HG03439 (cell line): ENCODE results near the gene LRRC72.
"Not testable (repeated sequence)": the region's sequence is repeated elsewhere in the genome, so short reads cannot be mapped to it uniquely, and the experiment has no call there.

ENCODE experiments used
- ATAC-seq: cut with Tn5 transposase; IDR thresholded peaks from one replicate; pipeline ENCODE4 v1.9.1; 2021; ENCODE audit warnings: mild to moderate bottlenecking, moderate library complexity; ENCODE audit not compliant: unreplicated experiment

The LRRC72 gene

DNA sequence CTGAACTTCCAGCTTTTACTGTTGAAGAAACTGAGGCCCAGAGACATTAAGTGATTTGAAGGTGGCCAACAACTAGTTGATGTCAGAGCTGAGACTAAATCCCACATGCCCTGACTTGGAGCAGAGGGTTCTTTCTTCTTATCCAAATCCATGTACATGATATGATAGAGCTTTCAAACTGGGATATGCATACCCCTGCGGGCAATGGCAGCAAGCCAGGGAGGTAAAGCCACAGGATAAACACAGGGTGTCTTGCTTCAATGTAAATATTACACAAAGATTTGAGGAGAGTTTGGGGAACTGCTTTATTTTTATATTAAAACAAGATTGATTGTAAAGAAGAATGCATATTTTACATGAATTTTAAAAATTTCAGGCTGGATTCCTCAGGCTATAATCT, 2.3 kb upstream of the LRRC72 start:
- no peak for ATAC-seq

DNA sequence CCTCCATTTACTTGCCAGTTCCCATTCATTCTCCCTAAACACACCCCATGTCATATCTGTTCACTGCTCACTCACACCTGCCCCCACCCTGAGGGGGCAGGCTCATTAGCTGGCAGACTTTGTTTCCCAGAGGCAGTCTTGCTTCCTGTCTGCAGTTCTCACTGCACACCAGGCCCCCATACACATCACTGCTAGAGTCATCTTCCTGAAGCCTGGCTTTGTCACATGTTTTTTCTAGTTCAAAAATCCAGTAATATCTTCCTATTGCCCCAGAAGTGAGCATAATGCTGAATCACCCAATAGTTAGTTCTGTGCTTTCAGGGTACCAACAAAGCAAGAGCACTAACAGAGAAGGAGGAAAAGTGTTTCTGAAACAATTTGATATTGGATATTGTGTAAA, 1.9 kb downstream of the LRRC72 start:
- ATAC-seq: no peak

DNA sequence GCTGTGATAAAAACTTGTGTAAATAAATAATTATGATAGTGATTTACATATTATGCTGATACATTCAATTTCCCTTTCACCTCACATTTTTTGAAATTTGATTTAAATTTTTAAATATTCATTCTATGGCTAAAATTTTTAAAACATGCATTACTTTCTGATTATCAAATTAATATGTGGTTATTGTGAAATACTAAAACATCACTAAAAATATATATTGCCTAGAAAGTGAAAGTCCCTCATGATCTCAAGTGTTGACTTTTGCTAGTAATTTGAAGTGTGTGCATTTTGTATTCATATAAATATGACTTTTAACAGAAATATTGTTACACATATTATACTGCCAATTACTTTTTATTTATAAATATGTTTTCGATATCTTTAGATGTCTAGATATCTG, 3.1 kb downstream of the LRRC72 start:
- no peak for ATAC-seq

DNA sequence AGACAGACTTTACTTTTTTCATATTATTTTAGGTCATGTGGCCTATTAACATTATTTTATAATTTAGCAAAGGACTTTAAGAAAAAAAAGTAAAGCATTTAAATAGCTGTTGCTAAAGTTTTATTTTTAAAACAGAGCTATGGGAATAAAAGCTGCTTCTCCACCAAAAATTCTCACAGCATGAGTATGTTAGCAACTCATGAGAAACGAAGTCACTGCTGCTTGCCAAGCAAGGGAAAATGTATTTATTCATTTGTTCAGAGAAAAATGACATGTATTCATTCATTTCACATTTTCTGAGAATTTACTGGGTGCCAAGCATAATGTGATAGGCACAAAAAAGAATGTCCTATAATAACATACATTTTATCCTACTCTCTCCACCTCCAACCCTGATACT, 5.1 kb downstream of the LRRC72 start:
- ATAC-seq: no peak

DNA sequence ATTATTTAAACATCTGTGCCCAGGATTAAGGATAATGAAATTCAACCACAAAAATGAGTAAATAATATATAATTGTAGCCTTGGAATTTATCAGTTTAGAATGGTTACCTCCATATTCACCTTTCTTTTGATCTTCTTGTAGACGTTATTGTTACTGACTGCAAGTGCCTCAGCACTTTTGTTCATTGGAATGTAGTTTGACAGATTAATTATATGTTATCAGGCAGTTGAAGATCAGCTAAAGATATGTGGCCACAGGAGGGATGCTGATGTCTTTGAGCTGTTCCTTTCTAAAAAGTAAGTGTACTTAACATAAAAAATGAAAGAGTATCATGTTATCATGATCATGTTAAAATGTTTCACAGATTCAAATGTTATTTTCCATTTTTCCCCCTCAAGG, 5.6 kb downstream of the LRRC72 start:
- ATAC-seq: no peak

DNA sequence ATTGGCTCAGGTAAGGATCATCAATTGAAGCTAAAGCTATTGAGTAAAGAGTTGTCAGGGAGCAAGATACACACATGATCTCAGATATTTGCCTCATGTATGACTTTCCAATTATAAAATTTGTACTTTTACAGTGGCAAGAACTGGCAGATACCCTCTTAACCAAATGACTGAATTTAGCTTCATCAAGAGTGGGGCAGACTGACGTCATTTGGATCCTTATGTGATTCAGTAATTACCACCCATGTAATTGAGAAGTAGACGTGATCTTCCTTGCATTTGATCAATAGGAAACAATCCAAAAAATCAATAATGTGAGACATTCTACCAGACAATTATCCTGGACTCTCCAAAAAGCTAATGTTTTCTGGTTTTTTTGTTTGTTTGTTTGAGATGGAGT, 8.9 kb downstream of the LRRC72 start:
- no peak for ATAC-seq

DNA sequence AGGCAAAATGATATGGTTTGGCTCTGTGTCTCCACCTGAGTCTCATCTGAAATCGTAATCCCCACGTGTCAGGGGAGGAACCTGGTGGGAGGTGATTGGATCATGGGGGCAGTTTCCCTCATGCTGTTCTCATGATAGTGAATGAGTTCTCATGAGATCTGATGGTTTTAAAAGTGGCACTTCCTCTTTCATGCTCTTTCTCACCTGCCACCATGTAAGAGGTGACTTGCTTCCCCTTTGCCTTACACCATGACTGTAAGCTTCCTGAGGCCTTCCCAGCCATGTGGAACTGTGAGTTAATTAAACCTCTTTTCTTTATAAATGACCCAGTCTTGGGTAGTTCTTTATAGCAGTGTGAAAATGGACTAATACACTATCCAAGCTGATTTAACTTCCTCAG, 13.9 kb downstream of the LRRC72 start:
- ATAC-seq: not testable (repeated sequence)

DNA sequence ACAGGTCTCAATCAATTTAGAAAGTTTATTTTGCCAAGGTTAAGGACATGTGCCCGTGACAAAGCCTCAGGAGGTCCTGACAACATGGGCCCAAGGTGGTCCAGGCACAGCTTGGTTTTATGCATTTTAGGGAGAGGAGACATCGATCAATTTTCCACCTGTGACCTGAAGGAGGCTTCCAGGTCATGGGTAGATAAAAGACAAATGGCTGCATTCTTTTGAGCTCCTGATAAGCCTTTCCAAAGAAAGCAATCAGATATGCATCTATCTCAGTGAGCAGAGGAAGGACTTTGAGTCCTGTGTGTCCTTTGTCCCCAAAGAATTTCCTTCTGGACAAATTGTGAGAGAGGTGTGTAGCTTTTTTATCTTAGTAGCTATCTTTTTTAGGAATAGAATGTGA, 15.8 kb downstream of the LRRC72 start:
- ATAC-seq: no peak

DNA sequence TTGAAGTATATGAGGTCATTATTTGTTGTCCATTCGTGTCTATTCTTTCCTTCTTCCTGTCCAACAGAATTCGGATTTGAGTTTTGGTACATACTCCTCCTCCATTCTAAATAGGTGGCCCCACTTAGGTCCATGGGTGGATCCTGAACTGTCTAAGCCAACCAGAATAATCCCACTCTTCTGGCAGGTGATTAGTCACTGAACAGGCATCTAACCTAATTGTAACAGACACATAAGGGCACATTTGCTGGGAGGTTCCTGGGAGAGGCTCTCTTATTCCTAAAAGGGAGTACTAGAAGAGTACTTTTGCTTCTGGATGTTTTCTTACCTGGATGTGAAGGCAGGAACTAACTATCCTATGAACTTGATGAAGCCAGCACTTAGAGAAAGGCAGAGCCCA, 16.8 kb downstream of the LRRC72 start:
- no peak for ATAC-seq

DNA sequence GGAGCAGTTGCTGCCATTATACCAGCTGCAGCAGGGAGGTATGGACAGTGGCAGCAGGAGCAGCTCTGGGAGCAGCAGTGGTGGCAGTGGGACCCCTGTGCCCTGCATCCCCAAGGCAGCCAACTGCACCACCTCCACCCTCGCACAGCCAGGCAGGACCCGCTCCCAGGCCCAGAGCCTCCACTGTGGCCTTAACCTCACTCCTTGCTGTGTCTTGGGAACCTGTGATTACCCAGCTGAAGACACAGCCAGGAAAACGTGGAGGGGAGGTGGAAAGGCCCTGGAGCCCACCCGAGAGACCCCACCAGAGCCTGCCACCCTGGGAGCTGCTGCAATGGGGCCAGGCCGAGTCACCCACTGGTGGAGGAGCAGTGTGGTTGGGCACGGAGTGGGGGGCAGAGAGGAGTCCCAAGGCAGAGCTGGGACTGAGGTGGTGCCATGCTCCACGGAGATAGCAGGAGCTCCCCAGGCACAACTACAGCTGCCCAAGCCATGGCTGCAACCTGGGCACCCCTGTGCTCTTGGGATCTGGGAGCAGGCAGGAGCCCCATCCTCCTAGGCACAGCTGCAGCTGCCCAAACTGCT, 20.4 kb downstream of the LRRC72 start:
- ATAC-seq: no peak

DNA sequence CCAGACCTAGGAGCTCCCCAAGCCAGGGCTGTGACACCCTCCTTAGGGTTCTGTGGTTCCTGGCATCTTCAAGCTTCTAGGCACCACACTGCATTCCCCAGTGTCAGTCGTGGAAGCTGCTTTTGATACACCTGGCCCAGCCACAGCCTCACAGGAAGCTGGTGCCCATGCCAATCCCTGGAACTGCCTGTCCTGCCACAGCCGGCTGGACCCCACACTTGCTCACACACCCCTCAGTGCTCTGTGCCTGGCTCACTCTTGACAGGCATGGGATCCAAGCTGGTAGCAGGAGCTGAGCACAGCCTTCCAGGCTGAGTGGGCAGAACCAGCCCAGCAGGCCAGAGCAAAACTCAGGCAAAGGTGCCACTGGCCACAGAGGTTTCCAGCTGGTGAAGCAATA, 21.8 kb downstream of the LRRC72 start:
- no peak for ATAC-seq

DNA sequence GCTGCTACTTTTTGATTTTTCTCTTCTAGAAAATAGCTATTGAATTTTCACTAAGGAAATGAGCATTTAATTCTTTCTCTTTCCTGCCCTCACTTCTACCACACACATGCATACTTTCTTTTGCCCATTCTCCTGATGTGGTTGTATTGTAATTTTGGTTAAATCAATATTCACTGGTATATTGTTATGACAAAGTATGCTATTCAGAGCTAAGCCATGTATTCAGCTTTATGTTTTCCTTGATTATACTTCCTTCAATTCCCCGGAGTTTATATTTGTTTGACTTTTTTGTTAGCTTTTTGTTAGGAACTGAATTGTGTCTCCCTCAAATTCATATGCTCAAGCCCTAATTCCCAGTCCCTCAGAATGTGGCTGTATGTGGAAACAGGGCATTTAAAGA, 24.0 kb downstream of the LRRC72 start:
- ATAC-seq: no peak

DNA sequence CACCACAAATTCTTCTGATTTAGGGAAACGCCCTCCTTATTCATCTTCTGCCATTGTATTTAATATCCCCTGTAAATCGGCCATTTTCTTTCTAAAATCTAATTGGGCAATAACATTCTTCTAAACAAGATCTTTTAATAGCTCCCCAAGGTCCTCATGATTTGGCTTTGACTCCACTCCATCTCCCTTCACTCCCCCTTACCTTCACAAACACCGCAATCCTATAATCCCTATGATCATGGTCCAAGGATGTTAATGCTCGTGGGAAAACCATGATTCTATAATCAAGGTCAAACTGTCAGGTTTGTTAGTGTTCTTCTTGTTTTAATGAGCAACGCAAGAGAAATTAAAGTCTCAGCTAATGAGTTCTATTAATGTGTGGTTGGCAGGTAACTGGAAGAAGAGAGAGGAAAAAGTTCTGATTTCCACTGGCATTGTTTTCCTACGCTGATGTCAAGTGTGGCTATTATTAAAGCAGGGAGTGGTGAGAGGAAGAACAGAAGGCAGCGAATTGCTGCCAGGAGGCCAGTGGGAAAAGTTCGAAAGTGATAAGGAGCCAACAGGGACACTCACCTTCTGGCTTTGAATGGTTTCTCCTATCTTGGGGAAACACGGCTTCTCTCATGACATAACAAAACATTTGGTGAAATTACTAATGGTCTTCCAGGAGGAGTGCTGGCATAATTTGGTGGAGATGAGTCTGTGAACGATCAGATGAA, 28.1 kb downstream of the LRRC72 start:
- ATAC-seq: no peak

DNA sequence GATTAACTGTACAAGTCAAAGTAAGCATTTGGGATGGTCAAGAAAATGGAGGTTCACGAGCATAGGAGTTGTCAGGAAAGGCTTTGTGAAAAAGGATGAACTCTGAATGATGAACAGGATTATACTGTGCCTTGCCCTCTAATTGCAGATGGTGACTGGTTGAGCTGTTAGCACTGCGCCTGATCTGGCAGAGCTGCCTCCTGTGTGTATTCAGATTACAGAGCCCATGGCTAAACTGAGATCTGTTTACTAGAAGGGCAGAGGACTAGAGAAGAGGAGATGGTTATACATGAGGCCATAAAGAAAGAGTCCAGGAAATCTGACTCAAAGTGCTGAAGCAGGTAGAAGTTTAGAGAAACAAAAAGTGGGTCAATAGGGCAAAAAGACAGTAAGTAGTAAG, 29.7 kb downstream of the LRRC72 start:
- ATAC-seq: no peak

DNA sequence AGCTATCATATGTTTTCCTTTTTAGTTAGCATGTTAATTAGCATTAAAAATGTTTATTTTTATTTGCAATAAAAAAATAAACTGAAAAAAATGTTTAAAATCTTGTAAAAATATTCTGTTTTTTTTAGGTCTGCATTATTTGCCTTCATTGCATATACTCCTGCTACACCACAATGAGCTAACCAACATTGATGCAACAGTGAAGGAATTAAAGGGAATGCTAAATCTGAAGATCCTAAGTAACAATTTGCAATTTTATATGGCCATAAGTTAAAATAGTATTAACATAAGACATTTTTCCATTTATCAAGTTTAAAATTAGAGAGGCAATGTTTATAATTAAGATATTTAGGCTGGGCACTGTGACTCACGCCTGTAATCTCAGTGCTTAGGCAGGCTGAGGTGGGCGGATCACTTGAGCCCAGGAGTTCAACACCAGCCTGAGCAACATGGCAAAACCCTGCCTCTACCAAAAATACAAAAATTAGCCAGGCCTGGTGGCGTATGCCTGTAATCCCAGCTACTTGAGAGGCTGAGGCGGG, 32.2 kb downstream of the LRRC72 start:
- no peak for ATAC-seq

DNA sequence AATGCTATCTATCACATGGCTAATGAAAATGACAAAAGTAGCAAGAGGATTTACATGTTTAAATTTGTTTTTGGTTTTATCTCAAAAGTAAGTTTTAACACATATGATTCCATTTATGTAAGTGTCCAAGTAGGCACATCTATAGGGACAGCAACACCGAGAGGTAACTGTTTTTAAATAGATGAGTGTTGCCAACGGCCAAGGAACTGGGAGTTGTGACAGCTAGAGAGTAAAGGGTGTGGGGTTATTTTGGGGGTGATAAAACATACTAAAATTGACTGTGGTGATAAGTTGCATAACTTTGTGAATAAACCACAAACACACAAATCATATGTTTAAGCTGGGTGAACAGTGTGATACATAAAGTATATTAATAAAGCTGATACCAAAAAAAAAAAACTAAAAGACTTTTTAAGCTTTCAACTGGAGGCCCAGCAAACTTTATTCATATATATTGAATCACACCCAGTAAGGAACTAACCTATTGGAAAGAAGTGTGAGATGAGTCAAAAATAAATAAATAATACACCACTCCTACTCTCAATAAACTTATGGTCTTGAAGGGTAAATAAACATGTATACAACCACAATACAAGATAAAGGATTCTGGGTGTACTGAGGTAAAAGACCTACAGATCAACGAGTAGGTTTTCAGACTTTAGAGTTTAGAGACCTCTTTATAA, 33.0 kb downstream of the LRRC72 start:
- ATAC-seq: no peak

DNA sequence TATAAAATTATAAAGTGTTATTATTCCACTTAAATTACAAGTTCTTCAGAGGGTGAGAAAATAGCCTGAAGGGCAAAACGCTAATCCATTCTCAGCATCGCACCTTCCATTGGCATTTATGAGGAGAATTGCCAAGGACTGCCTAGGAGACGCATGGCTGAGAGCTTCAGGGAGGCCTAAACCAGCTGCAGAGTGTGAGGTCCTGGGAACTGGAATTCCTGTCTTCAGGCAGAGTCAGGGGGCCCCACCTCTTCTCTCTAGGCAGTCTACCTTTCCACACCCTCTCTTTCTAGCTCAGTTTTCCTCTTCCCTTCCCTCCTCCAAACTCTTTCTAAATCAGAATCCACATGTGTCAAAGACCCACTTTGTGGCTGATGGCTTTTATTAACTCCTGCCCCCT, 35.3 kb downstream of the LRRC72 start:
- no peak for ATAC-seq

DNA sequence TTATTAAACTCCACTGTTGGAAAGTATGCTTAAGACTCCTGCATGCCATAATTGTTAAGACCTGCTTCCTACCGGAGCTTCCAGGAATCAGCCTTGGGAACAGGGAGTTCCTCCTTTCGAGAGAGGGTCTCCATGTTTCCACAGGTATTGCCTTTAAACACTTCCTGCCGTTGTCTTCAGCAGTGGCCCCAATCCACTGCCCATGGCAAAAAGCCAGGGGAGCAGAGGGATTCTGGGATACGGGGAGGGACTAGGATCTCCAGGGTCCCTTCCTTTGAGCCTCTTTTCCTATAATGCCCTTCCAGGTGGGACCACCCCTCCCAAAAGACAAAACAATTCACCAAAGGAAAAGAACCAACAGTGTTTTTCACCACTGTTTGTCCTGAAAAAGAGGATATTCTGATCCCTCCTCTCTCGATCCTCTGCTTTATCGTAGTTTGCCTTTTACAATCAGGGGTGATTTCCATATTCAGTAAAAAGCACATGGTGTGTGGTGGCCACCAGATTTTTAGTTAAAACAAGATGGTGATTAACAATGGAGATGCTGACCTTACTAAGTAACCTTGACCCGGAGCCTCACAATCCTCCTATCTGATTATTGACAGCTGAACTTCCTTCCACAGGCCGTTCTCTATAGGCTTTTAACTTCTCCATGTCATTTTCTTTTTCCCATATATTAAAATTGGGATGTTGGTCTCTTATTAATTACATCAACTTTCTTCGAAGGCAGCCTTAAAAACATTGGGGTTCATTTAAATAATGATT, 36.0 kb downstream of the LRRC72 start:
- no peak for ATAC-seq

DNA sequence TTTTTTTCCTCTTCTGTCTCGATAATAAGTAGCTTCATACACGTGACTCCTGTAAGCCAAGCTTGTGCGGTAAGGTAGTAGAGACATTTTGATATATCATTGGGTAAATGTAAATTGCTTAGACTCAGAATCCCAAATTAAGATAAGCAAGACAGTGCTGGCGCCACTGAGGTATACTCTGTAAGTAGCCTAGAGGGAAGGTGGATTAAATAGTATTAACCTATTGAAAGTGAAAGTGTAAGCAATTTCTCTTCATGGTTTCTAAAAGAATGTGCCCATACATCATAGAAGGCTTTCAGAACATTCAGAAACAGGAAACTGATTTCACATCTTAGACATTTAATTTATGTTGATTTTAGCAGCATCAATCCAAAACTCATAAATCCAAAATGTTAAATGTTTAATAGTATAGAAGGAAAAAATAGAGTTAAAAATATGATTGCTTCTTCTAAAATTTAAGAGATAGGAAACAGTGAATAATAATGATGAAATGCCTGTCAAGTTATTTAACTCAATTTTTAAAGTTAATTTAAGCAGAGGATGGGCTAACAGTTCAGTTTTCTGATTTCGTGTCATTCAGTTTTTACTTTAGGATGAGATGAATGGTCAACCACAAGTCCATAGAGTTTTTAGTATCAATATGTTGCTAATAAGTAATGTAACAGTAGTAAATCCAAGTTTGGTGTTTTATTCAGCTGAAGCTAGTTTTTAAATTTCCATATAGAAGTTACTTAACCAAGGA, 36.8 kb downstream of the LRRC72 start:
- ATAC-seq: no peak

DNA sequence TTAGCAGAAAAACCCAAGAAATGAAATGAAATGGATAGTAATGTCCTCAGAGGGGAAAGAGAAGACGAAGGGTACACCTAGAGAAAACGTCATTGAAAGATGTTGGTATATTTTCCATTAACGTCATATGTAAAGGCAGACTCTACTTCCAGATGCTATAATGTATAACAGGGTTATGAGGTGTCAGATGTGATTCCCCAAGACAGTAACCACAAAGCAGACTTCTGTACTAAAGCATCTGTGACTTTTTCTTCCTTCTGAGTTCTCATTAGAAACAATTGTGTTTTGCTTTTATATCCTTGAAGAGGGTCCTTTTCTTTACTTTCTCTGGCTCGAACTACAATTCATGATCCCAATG, 37.4 kb downstream of the LRRC72 start:
- no peak for ATAC-seq

DNA sequence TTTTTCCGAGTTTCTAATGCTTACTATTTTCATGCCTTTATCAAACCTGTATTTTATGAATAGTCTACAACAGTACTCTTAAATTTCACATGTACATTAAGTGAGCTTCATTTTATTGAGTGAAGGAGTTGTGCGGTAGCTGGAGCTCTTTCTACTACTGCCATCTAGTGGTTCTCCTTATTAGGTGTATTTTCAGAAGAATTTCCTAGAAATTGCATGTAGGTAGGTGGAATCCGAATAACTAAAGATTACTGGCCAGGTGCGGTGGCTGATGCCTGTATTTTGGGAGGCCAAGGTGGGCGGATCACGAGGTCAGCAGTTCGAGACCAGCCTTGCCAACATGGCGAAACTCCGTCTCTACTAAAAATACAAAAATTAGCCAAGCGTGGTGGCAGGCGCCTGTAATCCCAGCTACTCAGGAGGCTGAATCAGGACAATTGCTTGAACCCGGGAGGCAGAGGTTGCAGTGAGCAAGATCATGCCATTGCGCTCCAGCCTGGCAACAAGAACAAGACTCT, 38.3 kb downstream of the LRRC72 start:
- peak; percentile 86 for ATAC-seq
